Stimulated activated CD4-positive, alpha-beta T cell treated with anti-CD3 and anti-CD28 coated beads, Interleukin-12 subunit alpha, Interleukin-12 subunit beta, amount 100 ng/mL, for 48 hours (primary cell): ENCODE results near the gene HPSE.
"Not testable (repeated sequence)": the region's sequence is repeated elsewhere in the genome, so short reads cannot be mapped to it uniquely, and the experiment has no call there.

Experiments
- DNase-seq, 3 donors: peaks; one replicate each; pipeline ENCODE4 v3.0.0-alpha.2; 2020; ENCODE audit warnings: low read depth in 2 of 3, low spot score in 1 of 3

Gene HPSE

DNA sequence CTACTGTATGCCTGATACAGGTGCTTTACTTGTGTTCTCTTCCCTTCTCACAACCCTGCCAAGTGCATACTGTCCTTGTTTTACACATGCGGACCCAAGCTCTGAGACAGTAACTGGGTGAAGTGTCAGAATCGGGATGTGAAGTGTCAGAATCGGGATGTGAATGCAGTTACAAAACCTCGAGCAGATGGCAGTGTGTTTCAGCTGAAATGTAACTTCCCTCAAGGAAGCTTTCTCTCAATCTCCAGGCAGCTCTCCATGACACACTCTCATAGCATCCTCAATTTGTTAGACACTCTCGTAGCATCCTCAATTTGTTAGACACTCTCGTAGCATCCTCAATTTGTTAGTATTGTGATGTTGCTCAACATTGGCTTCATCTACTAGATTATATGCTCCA is 1.1 kb upstream of the HPSE start:
- DNase-seq, result no peak

GRCh38 chr4:83331956-83332355 is 2.7 kb downstream of the HPSE start:
- DNase-seq, result no peak

DNA sequence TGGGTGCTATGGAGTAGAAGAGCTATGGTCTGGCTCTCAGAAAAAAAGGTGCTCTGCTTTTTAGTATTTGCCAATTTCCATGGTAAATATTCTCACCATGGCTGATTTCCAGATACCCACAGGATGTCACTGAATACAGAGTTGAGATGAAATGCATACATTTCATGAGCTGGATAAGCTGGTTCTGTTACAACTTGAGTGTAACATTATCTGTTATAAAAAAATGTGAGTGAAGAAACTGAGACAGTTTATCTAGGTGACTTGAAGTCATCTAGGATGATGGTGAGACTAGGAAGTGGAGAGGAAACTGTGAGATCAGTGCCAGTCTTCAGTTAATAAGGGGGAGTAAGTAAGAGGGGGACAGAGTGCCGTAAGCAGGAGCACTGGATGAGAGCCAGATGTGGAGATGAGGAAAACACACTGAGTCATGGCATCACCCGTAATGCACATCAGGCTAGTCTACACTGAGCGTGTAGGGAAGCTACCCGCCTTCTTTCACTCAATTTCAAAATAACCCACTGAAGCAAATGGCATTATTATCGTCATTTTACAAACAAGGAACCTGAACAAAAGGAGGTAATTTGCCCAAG is 5.0 kb downstream of the HPSE start:
- no peak for DNase-seq

- no peak for DNase-seq
These were observed 6.0 kb downstream of the HPSE start for GRCh38 chr4:83328521-83329187.

GRCh38 chr4:83326546-83326945 is 8.1 kb downstream of the HPSE start:
- no peak for DNase-seq

- not testable (repeated sequence) for DNase-seq
These were observed 9.3 kb downstream of the HPSE start for GRCh38 chr4:83325306-83325705.

DNA sequence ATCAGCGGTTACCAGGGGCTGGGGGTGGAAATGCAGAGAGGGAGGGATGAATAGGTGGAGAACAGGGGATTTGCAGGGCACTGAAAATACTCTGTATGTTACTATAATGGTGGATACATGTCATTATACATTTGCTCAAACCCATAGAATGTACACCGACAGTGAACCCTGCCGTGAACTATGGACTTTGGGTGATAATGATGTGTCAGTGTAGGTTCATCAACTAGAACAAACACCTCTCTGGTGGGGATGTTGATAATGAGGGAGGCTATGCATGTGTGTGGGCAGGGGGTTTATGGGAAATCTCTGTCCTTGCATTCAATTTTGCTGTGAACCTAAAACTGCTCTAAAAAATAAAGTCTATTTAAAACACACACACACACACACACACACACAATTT is 11.5 kb downstream of the HPSE start:
- no peak for DNase-seq

- peak in 1 of 3 donors; percentile 33 for DNase-seq
These were observed 14.1 kb downstream of the HPSE start for GRCh38 chr4:83320548-83320947.

- DNase-seq, result no peak
These were observed 16.0 kb downstream of the HPSE start for GRCh38 chr4:83318666-83319065.

- no peak for DNase-seq
These were observed 17.0 kb downstream of the HPSE start for GRCh38 chr4:83317671-83318070.

GRCh38 chr4:83316459-83317165 is 18.0 kb downstream of the HPSE start:
- DNase-seq, result no peak

DNA sequence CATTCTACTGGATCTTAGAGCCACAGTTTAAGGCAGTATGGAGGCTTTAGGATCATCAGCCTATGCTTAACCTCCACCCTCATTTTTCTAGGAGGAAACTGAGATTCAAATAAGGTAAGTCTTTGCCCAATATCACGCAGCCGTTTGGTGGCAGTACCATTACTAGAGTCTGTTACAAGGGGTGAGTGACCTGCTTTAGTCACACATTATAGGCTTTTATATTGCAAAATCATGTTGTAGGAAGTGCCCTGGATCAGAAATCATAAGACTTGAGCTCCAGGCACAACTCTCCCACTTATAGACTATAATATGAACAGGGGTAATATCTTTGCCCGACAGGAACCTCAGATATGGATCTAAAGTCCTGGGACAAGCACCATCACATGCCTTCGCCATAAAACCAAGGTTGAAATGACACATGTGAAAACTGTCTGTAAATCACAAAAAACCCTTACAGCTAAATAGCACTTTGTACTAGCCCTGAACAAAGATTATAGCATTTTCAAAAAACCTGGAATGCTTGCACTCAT is 19.2 kb downstream of the HPSE start:
- no peak for DNase-seq

DNA sequence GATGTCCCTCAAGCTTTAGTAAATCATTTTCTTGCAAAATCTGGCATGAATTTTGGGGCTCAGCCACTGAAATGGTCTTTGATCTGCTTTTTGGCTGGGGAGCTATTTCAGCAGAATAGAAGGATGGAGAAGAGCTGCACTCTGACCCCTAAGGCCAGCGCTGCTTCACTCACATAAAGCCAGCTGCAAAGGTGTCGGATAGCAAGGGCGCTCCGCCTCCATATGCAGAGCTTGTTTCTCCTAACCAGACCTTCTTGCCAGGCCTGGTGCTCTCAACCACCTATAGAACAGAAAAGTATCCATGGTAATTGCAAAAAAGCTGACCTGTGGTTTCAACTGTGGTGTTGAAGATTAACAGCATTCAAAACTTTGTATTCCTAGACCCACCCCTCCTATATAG is 26.0 kb downstream of the HPSE start:
- no peak for DNase-seq

DNA sequence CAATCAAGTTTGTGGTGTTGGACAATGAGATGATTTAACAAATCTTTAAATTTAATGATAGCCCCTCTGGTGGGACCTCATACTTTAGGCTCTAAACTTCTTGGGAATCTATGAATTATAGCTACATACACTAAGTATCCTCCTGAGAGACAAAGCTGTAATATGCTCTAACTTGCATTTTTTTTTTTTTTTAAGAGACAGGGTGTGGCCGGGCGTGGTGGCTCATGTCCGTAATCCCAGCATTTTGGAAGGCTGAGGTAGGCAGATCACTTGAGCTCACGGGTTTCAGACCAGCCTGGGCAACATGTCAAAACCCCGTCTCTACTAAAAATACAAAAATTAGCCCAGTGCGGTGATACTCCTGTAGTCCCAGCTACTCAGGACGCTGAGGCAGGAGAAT is 26.7 kb downstream of the HPSE start:
- DNase-seq, result no peak

DNA sequence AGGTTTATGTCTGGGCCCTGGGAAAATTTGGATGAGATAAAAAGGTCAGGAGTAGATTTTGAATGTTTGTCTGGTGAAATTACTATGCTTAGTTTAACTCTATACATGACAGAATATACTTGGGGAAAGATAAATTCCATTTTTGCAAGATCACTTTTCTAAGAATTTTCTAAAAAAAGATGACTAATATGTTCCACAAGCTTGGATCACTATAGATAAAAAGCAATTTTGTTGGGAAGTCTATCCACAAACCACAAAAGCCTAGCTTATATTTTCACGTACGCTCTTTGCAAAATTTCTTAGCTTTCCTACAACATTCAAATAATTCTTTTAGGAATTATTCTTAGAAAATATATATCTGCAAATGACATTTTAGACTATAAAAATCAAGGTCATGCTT is 29.5 kb downstream of the HPSE start:
- DNase-seq, result no peak

GRCh38 chr4:83297548-83298260 is 36.9 kb downstream of the HPSE start:
- no peak for DNase-seq

- no peak for DNase-seq
These were observed 41.2 kb downstream of the HPSE start for GRCh38 chr4:83293305-83294046.

DNA sequence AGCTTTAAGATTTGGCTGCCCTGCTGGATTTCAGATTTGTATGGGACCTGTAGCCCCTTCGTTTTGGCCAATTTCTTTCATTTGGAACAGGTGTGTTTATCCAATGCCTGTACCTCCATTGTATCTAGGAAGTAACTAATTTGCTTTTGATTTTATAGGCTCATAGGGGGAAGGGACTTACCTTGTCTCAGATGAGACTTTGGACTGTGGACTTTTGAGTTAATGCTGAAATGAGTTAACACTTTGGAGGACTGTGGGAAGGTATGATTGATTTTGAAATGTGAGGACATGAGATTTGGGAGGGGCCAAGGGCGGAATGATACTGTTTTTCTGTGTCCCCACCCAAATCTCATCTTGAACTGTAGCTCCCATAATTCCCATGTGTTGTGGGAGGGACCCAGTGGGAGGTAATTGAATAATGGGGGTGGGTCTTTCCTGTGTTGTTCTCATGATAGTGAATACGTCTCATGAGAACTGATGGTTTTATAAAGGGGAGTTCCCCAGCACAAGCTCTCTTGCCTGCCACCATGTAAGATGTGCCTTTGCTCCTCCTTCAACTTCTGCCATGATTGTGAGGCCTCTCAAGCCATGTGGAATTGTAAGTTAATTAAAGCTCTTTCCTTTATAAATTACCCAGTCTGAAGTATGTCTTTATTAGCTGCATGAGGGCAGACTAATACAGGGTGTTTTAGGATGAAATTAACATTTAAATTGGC is 44.4 kb downstream of the HPSE start:
- not testable (repeated sequence) for DNase-seq

- DNase-seq, result not testable (repeated sequence)
These were observed 46.3 kb downstream of the HPSE start for GRCh38 chr4:83288381-83288780.

DNA sequence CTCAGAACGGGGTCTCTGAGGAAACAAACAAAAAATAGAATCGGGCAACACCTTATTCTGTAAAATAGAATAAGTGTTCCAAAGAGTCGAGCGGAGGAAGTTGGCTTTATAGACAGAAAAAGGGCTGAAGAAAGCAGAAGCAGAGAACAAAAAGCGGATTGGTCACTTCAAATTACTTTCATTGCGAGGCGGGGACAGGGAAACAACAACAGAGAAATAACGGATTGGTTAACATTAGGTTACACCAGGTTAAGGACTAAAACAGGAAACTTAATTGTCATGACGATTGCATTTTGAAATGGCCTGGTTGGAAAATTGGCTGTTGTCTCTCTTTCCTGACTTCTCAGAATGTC is 49.6 kb downstream of the HPSE start:
- DNase-seq, result peak in 1 of 3 donors; percentile 17
